HepG2 (cell line): ENCODE results near the gene ETHE1. TPM values are rescaled to one million over a fixed set of nuclear protein-coding genes. Genes with fewer than 3 reads are reported as not detected.

Source experiments
- ARID3A ChIP-seq: IDR thresholded peaks from 2 replicates; pipeline ENCODE4 v1.6.1; 2012; ENCODE audit warnings: low read depth, low read length, improper control_type of control experiment
- BCL3 ChIP-seq: sonication (generic); formaldehyde crosslinking; IDR thresholded peaks from 2 replicates; pipeline ENCODE4 v1.5.1; 2020; ENCODE audit warnings: mild to moderate bottlenecking, missing genetic modification reagents, moderate library complexity
- GTF2F1 ChIP-seq: fragments of 150-350 bp; IDR thresholded peaks from 2 replicates; pipeline ENCODE4 v1.6.1; 2014; ENCODE audit warnings: low read length
- KDM5B ChIP-seq: sonication (generic); formaldehyde crosslinking; IDR thresholded peaks from 2 replicates; pipeline ENCODE4 v1.4.0; 2020; ENCODE audit warnings: missing genetic modification reagents, mild to moderate bottlenecking, borderline replicate concordance
- KDM6A ChIP-seq: IDR thresholded peaks from 2 replicates; pipeline ENCODE4 v1.6.1; 2016; ENCODE audit warnings: low read depth
- MTERF4 ChIP-seq: sonication (generic); formaldehyde crosslinking; IDR thresholded peaks from 2 replicates; pipeline ENCODE4 v1.8.0; 2023; ENCODE audit warnings: mild to moderate bottlenecking, missing genetic modification reagents
- NKX3-1 ChIP-seq: sonication (generic); formaldehyde crosslinking; IDR thresholded peaks from 2 replicates; pipeline ENCODE4 v1.5.0; 2020; ENCODE audit warnings: missing genetic modification reagents
- RARG ChIP-seq: sonication (generic); formaldehyde crosslinking; IDR thresholded peaks from 2 replicates; pipeline ENCODE4 v1.4.0; 2020; ENCODE audit warnings: low read depth, mild to moderate bottlenecking, missing genetic modification reagents
- RFXAP ChIP-seq: sonication (generic); formaldehyde crosslinking; IDR thresholded peaks from 2 replicates; pipeline ENCODE4 v1.4.0; 2020; ENCODE audit warnings: missing genetic modification reagents, borderline replicate concordance
- SMC3 ChIP-seq: IDR thresholded peaks from 2 replicates; pipeline ENCODE4 v1.6.1; 2011; ENCODE audit warnings: low read length, improper control_type of control experiment
- SMYD3 ChIP-seq: sonication (generic); formaldehyde crosslinking; IDR thresholded peaks from 2 replicates; pipeline ENCODE4 v1.8.1; 2023; ENCODE audit warnings: mild to moderate bottlenecking, missing genetic modification reagents
- TEAD2 ChIP-seq: sonication (generic); formaldehyde crosslinking; IDR thresholded peaks from 2 replicates; pipeline ENCODE4 v1.9.0; 2021; ENCODE audit warnings: missing genetic modification reagents
- TGIF2 ChIP-seq: IDR thresholded peaks from 2 replicates; pipeline ENCODE4 v1.6.1; 2016; ENCODE audit warnings: control low read depth, missing compliant biosample characterization
- ZBTB20 ChIP-seq: sonication (generic); formaldehyde crosslinking; IDR thresholded peaks from 2 replicates; pipeline ENCODE4 v1.8.1; 2023; ENCODE audit warnings: missing genetic modification reagents, low read depth, mild to moderate bottlenecking, borderline replicate concordance
- ZBTB44 ChIP-seq: sonication (generic); formaldehyde crosslinking; IDR thresholded peaks from 2 replicates; pipeline ENCODE4 v1.4.0; 2020; ENCODE audit warnings: missing genetic modification reagents
- ZBTB49 ChIP-seq: sonication (generic); formaldehyde crosslinking; IDR thresholded peaks from 2 replicates; pipeline ENCODE4 v1.4.0; 2020; ENCODE audit warnings: missing genetic modification reagents, borderline replicate concordance
- ZFYVE20 ChIP-seq: sonication (generic); formaldehyde crosslinking; IDR thresholded peaks from 2 replicates; pipeline ENCODE4 v1.8.0; 2023; ENCODE audit warnings: low read depth, mild to moderate bottlenecking, moderate library complexity, missing genetic modification reagents, borderline replicate concordance
- ZIK1 ChIP-seq: sonication (generic); formaldehyde crosslinking; IDR thresholded peaks from 2 replicates; pipeline ENCODE4 v1.5.0; 2020; ENCODE audit warnings: mild to moderate bottlenecking, low read depth, missing genetic modification reagents, borderline replicate concordance
- ZNF34 ChIP-seq: sonication (generic); formaldehyde crosslinking; IDR thresholded peaks from 2 replicates; pipeline ENCODE4 v1.4.0; 2020; ENCODE audit warnings: mild to moderate bottlenecking, missing genetic modification reagents, borderline replicate concordance
- ZNF367 ChIP-seq: sonication (generic); formaldehyde crosslinking; IDR thresholded peaks from 2 replicates; pipeline ENCODE4 v1.4.0; 2020; ENCODE audit warnings: missing genetic modification reagents, borderline replicate concordance
- ZNF629 ChIP-seq: sonication (generic); formaldehyde crosslinking; conservative IDR thresholded peaks from 2 replicates; pipeline ENCODE4 v1.5.0; 2020; ENCODE audit warnings: missing genetic modification reagents
- polyA plus RNA-seq, 8 experiments: library from polyadenylated mRNA; depleted of rRNA in 3 of 8; stranded (reverse) in 7 of 8; unstranded in 1 of 8; fragments of >200 nt; fragmentation: Illumina TruSeq in 4 of 8; extraction: Trizol in 4 of 8; gene quantifications; 2 replicates each; pipeline versions ENCODE4 v1.2.1 to v1.2.3, GENCODE V29; 2011 to 2016; ENCODE audit warnings: low read depth in 4 of 8, missing spikeins in 1 of 8, mixed read lengths in 1 of 8; ENCODE audit not compliant: insufficient read depth in 1 of 8
- total RNA-seq, 5 experiments: library from RNA; depleted of rRNA; stranded (reverse); fragments of >200 nt; fragmentation: Illumina TruSeq; extraction: Trizol; gene quantifications; 2 replicates each; pipeline ENCODE4 v1.2.3, GENCODE V29; 2016; ENCODE audit warnings: low read depth in 1 of 5

The ETHE1 gene
- total and polyA plus RNA-seq, 2 of the 13 experiments (the other 11 are each of a cell fraction or from before 2014, with no cell fraction given), result 32.5 to 58.4 TPM

- TF ChIP-seq SMC3, result no peak
- TF ChIP-seq KDM6A (CRISPR knock-in tag), result peak; percentile 87
- TF ChIP-seq BCL3, result 0 out of 2 replicates have a peak, but pooled peaks have one; percentile 27
- no peak for TF ChIP-seq ARID3A
- no peak for TF ChIP-seq ZBTB44 (CRISPR knock-in tag)
- TF ChIP-seq MTERF4 (CRISPR knock-in tag), result no peak
- no peak for TF ChIP-seq ZNF34 (CRISPR knock-in tag)
- no peak for TF ChIP-seq ZFYVE20 (CRISPR knock-in tag)
- TF ChIP-seq ZBTB20, result no peak; the same call in 1 of the 2 replicates
- no peak; the same call in 1 of the 2 replicates for TF ChIP-seq RFXAP (CRISPR knock-in tag)
- no peak for TF ChIP-seq GTF2F1
- no peak for TF ChIP-seq ZNF629 (CRISPR knock-in tag)
- no peak for TF ChIP-seq ZBTB49 (CRISPR knock-in tag)
- TF ChIP-seq KDM5B (CRISPR knock-in tag), result no peak
- no peak for TF ChIP-seq SMYD3 (CRISPR knock-in tag)
- no peak for TF ChIP-seq TGIF2 (CRISPR knock-in tag)
- no peak for TF ChIP-seq TEAD2 (CRISPR knock-in tag)
- TF ChIP-seq ZIK1, result no peak
- no peak for TF ChIP-seq NKX3-1 (CRISPR knock-in tag)
- no peak for TF ChIP-seq RARG (CRISPR knock-in tag)
- TF ChIP-seq ZNF367 (CRISPR knock-in tag), result no peak
These were observed 28.0 kb downstream of the ETHE1 start (continued) for GRCh38 chr19:43499042-43499441.
